GM23338 (cell line): ENCODE data around the gene GLB1L3.

ENCODE experiments used
- CTCF ChIP-seq, 2 experiments: fragments of 200-600 bp in 1 of 2; sonication (generic) in 1 of 2; conservative IDR thresholded peaks; 2 replicates each; pipeline versions ENCODE4 v1.5.1 to v1.6.1; 2016 to 2017; ENCODE audit warnings: antibody characterized with exemption in 2 of 2, low read depth in 2 of 2, mild to moderate bottlenecking in 2 of 2, moderate library complexity in 1 of 2
- EZH2 ChIP-seq: fragments of 200-600 bp; sonication (generic); IDR thresholded peaks from one replicate; pipeline ENCODE4 v1.8.0; 2017; ENCODE audit warnings: antibody characterized with exemption, mild to moderate bottlenecking, low read depth; ENCODE audit not compliant: unreplicated experiment
- EZH2phosphoT487 ChIP-seq: fragments of 200-600 bp; sonication (generic); IDR thresholded peaks from one replicate; pipeline ENCODE4 v1.8.1; 2018; ENCODE audit warnings: antibody characterized with exemption; ENCODE audit not compliant: unreplicated experiment

- no peak for TF ChIP-seq CTCF (conservative IDR thresholded peaks at IDR 0.05; ENCODE audit: low read depth in 2 of 2)
- no peak for TF ChIP-seq EZH2phosphoT487
- no peak for TF ChIP-seq EZH2
These were observed 16.5 kb downstream of the GLB1L3 start for GRCh38 chr11:134292661-134293060.
